ENCODE results near the gene NAA80. TPM values are rescaled to one million over a fixed set of nuclear protein-coding genes. Genes with fewer than 3 reads are reported as not detected.

Gene NAA80
- total and polyA plus RNA-seq, 2 of the 8 experiments (the other 6 are each of a cell fraction or from before 2014, with no cell fraction given): 11.3 to 16.7 TPM

DNA sequence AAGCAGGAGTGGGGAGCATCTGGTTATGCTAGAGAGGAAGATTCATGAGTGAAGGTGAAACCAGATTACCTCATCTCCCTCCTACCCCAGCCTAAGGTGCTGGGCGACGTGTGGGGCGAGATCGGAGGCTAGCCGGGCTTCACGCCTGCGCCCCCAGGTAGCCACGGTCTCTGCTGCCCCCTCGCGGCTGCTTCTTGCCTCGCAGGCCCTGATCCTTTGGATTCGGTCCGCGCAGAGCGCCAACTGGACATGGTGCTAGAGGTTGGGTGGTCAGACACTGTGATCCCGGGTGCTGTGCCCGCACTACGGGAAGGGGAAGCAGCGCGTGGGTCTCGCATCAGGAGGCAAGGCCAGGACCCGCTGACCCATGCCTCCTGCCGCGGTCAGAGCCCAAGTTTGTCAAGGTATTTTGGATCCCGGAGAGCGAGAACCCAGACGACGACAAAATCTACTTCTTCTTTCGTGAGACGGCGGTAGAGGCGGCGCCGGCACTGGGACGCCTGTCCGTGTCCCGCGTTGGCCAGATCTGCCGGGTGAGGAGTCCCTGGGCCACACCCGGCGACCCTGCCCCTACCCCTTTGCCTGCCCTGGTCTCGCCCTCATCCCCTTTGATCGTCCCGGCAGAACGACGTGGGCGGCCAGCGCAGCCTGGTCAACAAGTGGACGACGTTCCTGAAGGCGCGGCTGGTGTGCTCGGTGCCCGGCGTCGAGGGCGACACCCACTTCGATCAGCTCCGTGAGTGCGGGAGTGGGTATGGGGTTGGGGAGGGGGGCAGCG is 26.1 kb downstream of the NAA80 start (continued):
- TF ChIP-seq SP4 (IDR thresholded peaks at IDR 0.05; ENCODE audit: low read length): peak; percentile 35; the same call in 1 of the 2 replicates
- 0 out of 4 replicates have a peak, but pooled peaks of 1 of the 2 experiments have one; percentile 57 for TF ChIP-seq SIN3A (conservative IDR thresholded peaks at IDR 0.05 in 1 of 2, IDR thresholded peaks at IDR 0.05 in 1 of 2; ENCODE audit: low read depth in 1 of 2, low read length in 2 of 2)
- 0 out of 2 replicates have a peak, but pooled peaks have one; percentile 45 for TF ChIP-seq YY1 (IDR thresholded peaks at IDR 0.05; ENCODE audit: low read depth, low read length)
- TF ChIP-seq, protein P1, sequence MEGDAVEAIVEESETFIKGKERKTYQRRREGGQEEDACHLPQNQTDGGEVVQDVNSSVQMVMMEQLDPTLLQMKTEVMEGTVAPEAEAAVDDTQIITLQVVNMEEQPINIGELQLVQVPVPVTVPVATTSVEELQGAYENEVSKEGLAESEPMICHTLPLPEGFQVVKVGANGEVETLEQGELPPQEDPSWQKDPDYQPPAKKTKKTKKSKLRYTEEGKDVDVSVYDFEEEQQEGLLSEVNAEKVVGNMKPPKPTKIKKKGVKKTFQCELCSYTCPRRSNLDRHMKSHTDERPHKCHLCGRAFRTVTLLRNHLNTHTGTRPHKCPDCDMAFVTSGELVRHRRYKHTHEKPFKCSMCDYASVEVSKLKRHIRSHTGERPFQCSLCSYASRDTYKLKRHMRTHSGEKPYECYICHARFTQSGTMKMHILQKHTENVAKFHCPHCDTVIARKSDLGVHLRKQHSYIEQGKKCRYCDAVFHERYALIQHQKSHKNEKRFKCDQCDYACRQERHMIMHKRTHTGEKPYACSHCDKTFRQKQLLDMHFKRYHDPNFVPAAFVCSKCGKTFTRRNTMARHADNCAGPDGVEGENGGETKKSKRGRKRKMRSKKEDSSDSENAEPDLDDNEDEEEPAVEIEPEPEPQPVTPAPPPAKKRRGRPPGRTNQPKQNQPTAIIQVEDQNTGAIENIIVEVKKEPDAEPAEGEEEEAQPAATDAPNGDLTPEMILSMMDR (IDR thresholded peaks at IDR 0.05; ENCODE audit: control extremely low read depth in 1 of 3, insufficient read depth in 1 of 3, low read depth in 1 of 3, low read length in 3 of 3): peak in 2 of 3 experiments; percentile 98 to 99; a peak in 3 of 4 replicates
- 0 out of 2 replicates have a peak, but pooled peaks have one; percentile 3 for TF ChIP-seq SUZ12 (IDR thresholded peaks at IDR 0.05; ENCODE audit: low read length)
- TF ChIP-seq JUND (IDR thresholded peaks at IDR 0.05; ENCODE audit: low read length): peak; percentile 46; the same call in 1 of the 2 replicates
- TF ChIP-seq RAD21 (IDR thresholded peaks at IDR 0.05 in 1 of 2, conservative IDR thresholded peaks at IDR 0.05 in 1 of 2; ENCODE audit: low read depth in 2 of 2, low read length in 2 of 2): peak; percentile 99
- no peak for TF ChIP-seq CBX5 (IDR thresholded peaks at IDR 0.05; ENCODE audit: low read depth, low read length)
- 0 out of 2 replicates have a peak, but pooled peaks have one; percentile 8 for TF ChIP-seq JUN (IDR thresholded peaks at IDR 0.05; ENCODE audit: low read depth, low read length)
- TF ChIP-seq CREB1 (IDR thresholded peaks at IDR 0.05): peak; percentile 36; the same call in 1 of the 2 replicates

Data from H1 (cell line).